GM23338 (cell line): ENCODE measurements around the gene FBP1. TPM values are rescaled to one million over a fixed set of nuclear protein-coding genes. Genes with fewer than 3 reads are reported as not detected.

Source experiments
- ATAC-seq: fragments of 200-7000 bp; cut with Tn5 transposase; 3 replicates; pipeline ENCODE4 v1.9.1; 2020
- DNase-seq: peaks from one replicate; pipeline ENCODE4 v3.0.0-alpha.2; 2015; ENCODE audit warnings: low spot score
- H2AFZ ChIP-seq: fragments of 200-600 bp; sonication (generic); 2 replicates; pipeline ENCODE4 v1.8.0; 2016; ENCODE audit warnings: antibody characterized with exemption, mild to moderate bottlenecking, moderate library complexity
- H3F3A ChIP-seq: fragments of 200-600 bp; sonication (generic); replicated peaks from 2 replicates; pipeline ENCODE4 v1.8.0; 2017; ENCODE audit warnings: antibody characterized with exemption, mixed run types, low read depth
- H3K27ac ChIP-seq: fragments of 200-600 bp; sonication (generic); 2 replicates; pipeline ENCODE4 v1.6.1; 2016; ENCODE audit warnings: low read depth
- H3K27me3 ChIP-seq: fragments of 200-600 bp; sonication (generic); 2 replicates; pipeline ENCODE4 v1.8.0; 2016; ENCODE audit warnings: mild to moderate bottlenecking, mixed run types, moderate library complexity; ENCODE audit not compliant: insufficient read depth
- H3K36me3 ChIP-seq: fragments of 200-600 bp; sonication (generic); 2 replicates; pipeline ENCODE4 v1.8.0; 2016; ENCODE audit warnings: mild to moderate bottlenecking; ENCODE audit not compliant: insufficient read depth
- H3K4me1 ChIP-seq: fragments of 200-600 bp; sonication (generic); 2 replicates; pipeline ENCODE4 v1.8.0; 2016; ENCODE audit warnings: mild to moderate bottlenecking, moderate library complexity; ENCODE audit not compliant: insufficient read depth
- H3K4me2 ChIP-seq: fragments of 200-600 bp; sonication (generic); 2 replicates; pipeline ENCODE4 v1.7.1; 2017; ENCODE audit warnings: mixed run types
- H3K4me3 ChIP-seq: fragments of 200-600 bp; sonication (generic); 2 replicates; pipeline ENCODE4 v1.6.1; 2016; ENCODE audit warnings: mixed run types
- H3K79me2 ChIP-seq: fragments of 200-600 bp; sonication (generic); replicated peaks from 2 replicates; pipeline ENCODE4 v1.8.0; 2017; ENCODE audit warnings: mild to moderate bottlenecking; ENCODE audit not compliant: insufficient read depth
- H3K9me2 ChIP-seq: fragments of 200-600 bp; sonication (generic); 2 replicates; pipeline ENCODE4 v1.8.0; 2017; ENCODE audit not compliant: insufficient read depth
- H4K20me1 ChIP-seq: fragments of 200-600 bp; sonication (generic); replicated peaks from 2 replicates; pipeline ENCODE4 v1.8.0; 2017; ENCODE audit warnings: mild to moderate bottlenecking; ENCODE audit not compliant: insufficient read depth
- H3K27ac Mint-ChIP-seq: 2 replicates; pipeline ENCODE4 v1.8.0; 2020; ENCODE audit warnings: inconsistent platforms, mild to moderate bottlenecking, moderate library complexity, mixed read lengths
- H3K27me3 Mint-ChIP-seq: 3 replicates; pipeline ENCODE4 v1.8.0; 2022; ENCODE audit warnings: low read depth, mild to moderate bottlenecking, moderate library complexity, mixed read lengths, inconsistent platforms; ENCODE audit not compliant: insufficient read depth, poor library complexity
- H3K36me3 Mint-ChIP-seq: 3 replicates; pipeline ENCODE4 v1.8.0; 2021; ENCODE audit warnings: low read depth, mild to moderate bottlenecking, inconsistent platforms, moderate library complexity, mixed read lengths
- H3K4me1 Mint-ChIP-seq: 3 replicates; pipeline ENCODE4 v1.8.0; 2020; ENCODE audit warnings: mild to moderate bottlenecking, inconsistent platforms, mixed read lengths
- H3K4me3 Mint-ChIP-seq: 3 replicates; pipeline ENCODE4 v1.8.0; 2021; ENCODE audit warnings: moderate library complexity, mild to moderate bottlenecking, inconsistent platforms, mixed read lengths
- H3K9me3 Mint-ChIP-seq: 3 replicates; pipeline ENCODE4 v1.8.0; 2020; ENCODE audit warnings: moderate library complexity, mild to moderate bottlenecking, inconsistent platforms, mixed read lengths
- CREB1 ChIP-seq: fragments of 250-450 bp; sonication (Bioruptor Pico); IDR thresholded peaks from 2 replicates; pipeline ENCODE4 v1.5.0; 2020; ENCODE audit warnings: low read depth, mild to moderate bottlenecking, moderate library complexity
- CTCF ChIP-seq, 2 experiments: fragments of 200-600 bp in 1 of 2; sonication (generic) in 1 of 2; conservative IDR thresholded peaks; 2 replicates each; pipeline versions ENCODE4 v1.5.1 to v1.6.1; 2016 to 2017; ENCODE audit warnings: antibody characterized with exemption in 2 of 2, low read depth in 2 of 2, mild to moderate bottlenecking in 2 of 2, moderate library complexity in 1 of 2
- EZH2 ChIP-seq: fragments of 200-600 bp; sonication (generic); IDR thresholded peaks from one replicate; pipeline ENCODE4 v1.8.0; 2017; ENCODE audit warnings: antibody characterized with exemption, mild to moderate bottlenecking, low read depth; ENCODE audit not compliant: unreplicated experiment
- EZH2phosphoT487 ChIP-seq: fragments of 200-600 bp; sonication (generic); IDR thresholded peaks from one replicate; pipeline ENCODE4 v1.8.1; 2018; ENCODE audit warnings: antibody characterized with exemption; ENCODE audit not compliant: unreplicated experiment
- JUNB ChIP-seq: IDR thresholded peaks from one replicate; pipeline ENCODE4 v1.6.1; 2016; ENCODE audit warnings: antibody characterized with exemption; ENCODE audit not compliant: unreplicated experiment
- NANOG ChIP-seq: IDR thresholded peaks from 2 replicates; pipeline ENCODE4 v1.6.1; 2016; ENCODE audit warnings: antibody characterized with exemption, borderline replicate concordance
- STAT1 ChIP-seq: IDR thresholded peaks from one replicate; pipeline ENCODE4 v1.6.1; 2016; ENCODE audit warnings: antibody characterized with exemption; ENCODE audit not compliant: unreplicated experiment
- ZNF114 ChIP-seq: fragments of 250-450 bp; sonication (Bioruptor Pico); IDR thresholded peaks from 2 replicates; pipeline ENCODE4 v1.5.0; 2020; ENCODE audit warnings: mild to moderate bottlenecking, moderate library complexity
- ZNF331 ChIP-seq: fragments of 250-450 bp; sonication (Bioruptor Pico); IDR thresholded peaks from 2 replicates; pipeline ENCODE4 v1.5.0; 2020; ENCODE audit warnings: low read depth, mild to moderate bottlenecking, moderate library complexity
- polyA plus RNA-seq: library from polyadenylated mRNA; unstranded; fragments of >200 nt; fragmentation: Nextera tagmentation; extraction: Ambion mirVana; gene quantifications from 2 replicates; pipeline ENCODE4 v1.2.1, GENCODE V29; 2016
- total RNA-seq: library from RNA; depleted of rRNA; stranded (reverse); fragments of >200 nt; shearing (Covaris generic); gene quantifications from 2 replicates; pipeline ENCODE4 v1.2.3, GENCODE V29; 2014
- TF ChIP-seq, protein P1 (sequence below): IDR thresholded peaks from 2 replicates; pipeline ENCODE4 v1.6.1; 2016; ENCODE audit warnings: antibody characterized with exemption
- TF ChIP-seq, protein P2 (sequence below): fragments of 250-450 bp; sonication (Bioruptor Pico); IDR thresholded peaks from 2 replicates; pipeline ENCODE4 v1.5.0; 2020; ENCODE audit warnings: mild to moderate bottlenecking, moderate library complexity

Gene FBP1
- total and polyA plus RNA-seq, 2 experiments from 2014 or later = 3.0 to 3.3 TPM

GRCh38 chr9:94680020-94680419 lies 40.7 kb upstream of the FBP1 start:
- no peak overlapping the region for H3K27ac Mint-ChIP-seq
- no peaks in the 10 kb centered on the region for H3K36me3 Mint-ChIP-seq
- Histone ChIP-seq H3K79me2 (no peaks in the 10 kb centered on the region), H2AFZ (peak overlapping the region; percentile 48; the same call in 1 of the 2 replicates), H3K27ac (no peak overlapping the region), H3K27me3 (no peaks in the 10 kb centered on the region), H3K4me1 (no peaks in the 10 kb centered on the region), H3K4me3 (no peak overlapping the region), H3K4me2 (no peak overlapping the region), H3K9me2 (no peaks in the 10 kb centered on the region), H3K36me3 (no peaks in the 10 kb centered on the region), H3F3A (no peaks in the 10 kb centered on the region), H4K20me1 (no peaks in the 10 kb centered on the region)
- peaks cover 4% of the 10 kb centered on the region for H3K27me3 Mint-ChIP-seq
- H3K4me1 Mint-ChIP-seq = peaks cover 11% of the 10 kb centered on the region; the same call in 2 of the 3 replicates
- no peaks in the 10 kb centered on the region for H3K9me3 Mint-ChIP-seq
- H3K4me3 Mint-ChIP-seq = no peak overlapping the region
- DNase-seq (no peak), ATAC-seq (no peak)
- TF ChIP-seq STAT1 = no peak
- TF ChIP-seq ZNF331 (CRISPR knock-in tag) = no peak
- no peak for TF ChIP-seq JUNB

DNA sequence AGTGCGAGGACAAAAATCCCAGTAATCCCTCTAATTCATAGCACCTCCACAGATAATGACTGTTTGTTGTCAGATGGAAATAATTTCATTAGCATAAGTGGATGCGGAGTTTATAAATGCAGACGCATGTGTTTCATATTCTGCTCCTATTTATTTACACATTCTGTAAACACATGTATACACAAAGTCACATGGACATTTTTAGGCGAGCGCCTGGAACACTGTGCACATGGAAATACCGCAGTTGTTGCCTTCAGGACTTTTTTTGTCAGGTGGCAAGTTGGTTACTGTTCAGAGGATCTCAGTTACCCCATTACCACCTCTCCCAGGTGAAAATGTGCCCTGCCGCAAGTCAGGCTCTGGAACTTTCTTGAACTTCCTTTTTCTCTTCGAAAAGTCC lies 40.3 kb upstream of the FBP1 start:
- Mint-ChIP-seq H3K36me3 (no peaks in the 10 kb centered on the region), H3K9me3 (no peaks in the 10 kb centered on the region), H3K27me3 (peaks cover 4% of the 10 kb centered on the region), H3K27ac (no peak overlapping the region), H3K4me3 (no peak overlapping the region), H3K4me1 (peaks cover 11% of the 10 kb centered on the region; the same call in 2 of the 3 replicates)
- no peak overlapping the region for H2AFZ ChIP-seq
- no peaks in the 10 kb centered on the region for H3F3A ChIP-seq
- ATAC-seq = no peak
- no peaks in the 10 kb centered on the region for H4K20me1 ChIP-seq
- no peaks in the 10 kb centered on the region for H3K9me2 ChIP-seq
- no peak overlapping the region for H3K27ac ChIP-seq
- H3K36me3 ChIP-seq = no peaks in the 10 kb centered on the region
- H3K4me2 ChIP-seq = no peak overlapping the region
- no peak for DNase-seq
- H3K27me3 ChIP-seq = no peaks in the 10 kb centered on the region
- no peaks in the 10 kb centered on the region for H3K4me1 ChIP-seq
- no peak overlapping the region for H3K4me3 ChIP-seq
- no peaks in the 10 kb centered on the region for H3K79me2 ChIP-seq
- no peak for TF ChIP-seq ZNF114 (CRISPR knock-in tag)
- TF ChIP-seq JUNB = no peak
- TF ChIP-seq CTCF (conservative IDR thresholded peaks at IDR 0.05; ENCODE audit: low read depth in 2 of 2) = no peak
- TF ChIP-seq EZH2phosphoT487 = no peak
- TF ChIP-seq, protein P1, sequence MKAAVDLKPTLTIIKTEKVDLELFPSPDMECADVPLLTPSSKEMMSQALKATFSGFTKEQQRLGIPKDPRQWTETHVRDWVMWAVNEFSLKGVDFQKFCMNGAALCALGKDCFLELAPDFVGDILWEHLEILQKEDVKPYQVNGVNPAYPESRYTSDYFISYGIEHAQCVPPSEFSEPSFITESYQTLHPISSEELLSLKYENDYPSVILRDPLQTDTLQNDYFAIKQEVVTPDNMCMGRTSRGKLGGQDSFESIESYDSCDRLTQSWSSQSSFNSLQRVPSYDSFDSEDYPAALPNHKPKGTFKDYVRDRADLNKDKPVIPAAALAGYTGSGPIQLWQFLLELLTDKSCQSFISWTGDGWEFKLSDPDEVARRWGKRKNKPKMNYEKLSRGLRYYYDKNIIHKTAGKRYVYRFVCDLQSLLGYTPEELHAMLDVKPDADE = no peak
- TF ChIP-seq EZH2 = no peak
- TF ChIP-seq, protein P2, sequence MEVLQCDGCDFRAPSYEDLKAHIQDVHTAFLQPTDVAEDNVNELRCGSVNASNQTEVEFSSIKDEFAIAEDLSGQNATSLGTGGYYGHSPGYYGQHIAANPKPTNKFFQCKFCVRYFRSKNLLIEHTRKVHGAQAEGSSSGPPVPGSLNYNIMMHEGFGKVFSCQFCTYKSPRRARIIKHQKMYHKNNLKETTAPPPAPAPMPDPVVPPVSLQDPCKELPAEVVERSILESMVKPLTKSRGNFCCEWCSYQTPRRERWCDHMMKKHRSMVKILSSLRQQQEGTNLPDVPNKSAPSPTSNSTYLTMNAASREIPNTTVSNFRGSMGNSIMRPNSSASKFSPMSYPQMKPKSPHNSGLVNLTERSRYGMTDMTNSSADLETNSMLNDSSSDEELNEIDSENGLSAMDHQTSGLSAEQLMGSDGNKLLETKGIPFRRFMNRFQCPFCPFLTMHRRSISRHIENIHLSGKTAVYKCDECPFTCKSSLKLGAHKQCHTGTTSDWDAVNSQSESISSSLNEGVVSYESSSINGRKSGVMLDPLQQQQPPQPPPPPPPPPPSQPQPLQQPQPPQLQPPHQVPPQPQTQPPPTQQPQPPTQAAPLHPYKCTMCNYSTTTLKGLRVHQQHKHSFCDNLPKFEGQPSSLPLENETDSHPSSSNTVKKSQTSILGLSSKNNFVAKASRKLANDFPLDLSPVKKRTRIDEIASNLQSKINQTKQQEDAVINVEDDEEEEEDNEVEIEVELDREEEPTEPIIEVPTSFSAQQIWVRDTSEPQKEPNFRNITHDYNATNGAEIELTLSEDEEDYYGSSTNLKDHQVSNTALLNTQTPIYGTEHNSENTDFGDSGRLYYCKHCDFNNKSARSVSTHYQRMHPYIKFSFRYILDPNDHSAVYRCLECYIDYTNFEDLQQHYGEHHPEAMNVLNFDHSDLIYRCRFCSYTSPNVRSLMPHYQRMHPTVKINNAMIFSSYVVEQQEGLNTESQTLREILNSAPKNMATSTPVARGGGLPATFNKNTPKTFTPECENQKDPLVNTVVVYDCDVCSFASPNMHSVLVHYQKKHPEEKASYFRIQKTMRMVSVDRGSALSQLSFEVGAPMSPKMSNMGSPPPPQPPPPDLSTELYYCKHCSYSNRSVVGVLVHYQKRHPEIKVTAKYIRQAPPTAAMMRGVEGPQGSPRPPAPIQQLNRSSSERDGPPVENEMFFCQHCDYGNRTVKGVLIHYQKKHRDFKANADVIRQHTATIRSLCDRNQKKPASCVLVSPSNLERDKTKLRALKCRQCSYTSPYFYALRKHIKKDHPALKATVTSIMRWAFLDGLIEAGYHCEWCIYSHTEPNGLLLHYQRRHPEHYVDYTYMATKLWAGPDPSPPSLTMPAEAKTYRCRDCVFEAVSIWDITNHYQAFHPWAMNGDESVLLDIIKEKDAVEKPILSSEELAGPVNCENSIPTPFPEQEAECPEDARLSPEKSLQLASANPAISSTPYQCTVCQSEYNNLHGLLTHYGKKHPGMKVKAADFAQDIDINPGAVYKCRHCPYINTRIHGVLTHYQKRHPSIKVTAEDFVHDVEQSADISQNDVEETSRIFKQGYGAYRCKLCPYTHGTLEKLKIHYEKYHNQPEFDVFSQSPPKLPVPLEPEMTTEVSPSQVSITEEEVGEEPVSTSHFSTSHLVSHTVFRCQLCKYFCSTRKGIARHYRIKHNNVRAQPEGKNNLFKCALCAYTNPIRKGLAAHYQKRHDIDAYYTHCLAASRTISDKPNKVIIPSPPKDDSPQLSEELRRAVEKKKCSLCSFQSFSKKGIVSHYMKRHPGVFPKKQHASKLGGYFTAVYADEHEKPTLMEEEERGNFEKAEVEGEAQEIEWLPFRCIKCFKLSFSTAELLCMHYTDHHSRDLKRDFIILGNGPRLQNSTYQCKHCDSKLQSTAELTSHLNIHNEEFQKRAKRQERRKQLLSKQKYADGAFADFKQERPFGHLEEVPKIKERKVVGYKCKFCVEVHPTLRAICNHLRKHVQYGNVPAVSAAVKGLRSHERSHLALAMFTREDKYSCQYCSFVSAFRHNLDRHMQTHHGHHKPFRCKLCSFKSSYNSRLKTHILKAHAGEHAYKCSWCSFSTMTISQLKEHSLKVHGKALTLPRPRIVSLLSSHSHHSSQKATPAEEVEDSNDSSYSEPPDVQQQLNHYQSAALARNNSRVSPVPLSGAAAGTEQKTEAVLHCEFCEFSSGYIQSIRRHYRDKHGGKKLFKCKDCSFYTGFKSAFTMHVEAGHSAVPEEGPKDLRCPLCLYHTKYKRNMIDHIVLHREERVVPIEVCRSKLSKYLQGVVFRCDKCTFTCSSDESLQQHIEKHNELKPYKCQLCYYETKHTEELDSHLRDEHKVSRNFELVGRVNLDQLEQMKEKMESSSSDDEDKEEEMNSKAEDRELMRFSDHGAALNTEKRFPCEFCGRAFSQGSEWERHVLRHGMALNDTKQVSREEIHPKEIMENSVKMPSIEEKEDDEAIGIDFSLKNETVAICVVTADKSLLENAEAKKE (CRISPR knock-in tag) = no peak
- TF ChIP-seq STAT1 = no peak
- TF ChIP-seq CREB1 = no peak
- no peak for TF ChIP-seq NANOG
